NB4 (cell line): ENCODE results near the gene NPAS3.

ENCODE experiments used
- DNase-seq: peaks from one replicate; pipeline ENCODE4 v3.0.0; 2010; ENCODE audit warnings: low read depth
- H3K4me3 ChIP-seq: one replicate; pipeline ENCODE4 v1.5.1; 2011; ENCODE audit warnings: mild to moderate bottlenecking, low read depth, low read length, moderate library complexity
- CTCF ChIP-seq: IDR thresholded peaks from one replicate; pipeline ENCODE4 v1.5.1; 2012; ENCODE audit warnings: low read depth, low read length
- MAX ChIP-seq: IDR thresholded peaks from 2 replicates; pipeline ENCODE4 v1.6.1; 2011; ENCODE audit warnings: low read depth, low read length
- MYC ChIP-seq: IDR thresholded peaks from 2 replicates; pipeline ENCODE4 v1.6.1; 2011; ENCODE audit warnings: low read depth, low read length
- POLR2A ChIP-seq: IDR thresholded peaks from 2 replicates; pipeline ENCODE4 v1.6.1; 2011; ENCODE audit warnings: mild to moderate bottlenecking; ENCODE audit not compliant: insufficient read length; ENCODE audit errors: extremely low read depth

NPAS3 gene

GRCh38 chr14:32978691-32979255 lies 40.1 kb downstream of the NPAS3 start:
- TF ChIP-seq POLR2A (no peak), MAX (no peak), MYC (no peak), CTCF (no peak)
- no peak for DNase-seq
- H3K4me3 ChIP-seq: no peak overlapping the region

GRCh38 chr14:32980178-32980901 lies 41.7 kb downstream of the NPAS3 start:
- no peak for TF ChIP-seq POLR2A
- no peak for TF ChIP-seq MYC
- TF ChIP-seq CTCF: no peak
- TF ChIP-seq MAX: no peak
- no peak for DNase-seq

GRCh38 chr14:32980902-32981501 lies 42.3 kb downstream of the NPAS3 start:
- H3K4me3 ChIP-seq: no peak overlapping the region
- no peak for DNase-seq
- TF ChIP-seq MAX (no peak), CTCF (no peak), MYC (no peak)

More at GRCh38 chr14:32980178-32980901, 41.7 kb downstream of the NPAS3 start:
- no peak overlapping the region for H3K4me3 ChIP-seq

GRCh38 chr14:32984241-32984930 lies 45.7 kb downstream of the NPAS3 start:
- TF ChIP-seq MYC (no peak), MAX (no peak), POLR2A (no peak), CTCF (no peak)
- no peak for DNase-seq
- H3K4me3 ChIP-seq: no peak overlapping the region

GRCh38 chr14:32985866-32986265 lies 47.2 kb downstream of the NPAS3 start:
- TF ChIP-seq CTCF (no peak), POLR2A (no peak), MAX (no peak), MYC (no peak)
- DNase-seq: no peak
- H3K4me3 ChIP-seq: no peak overlapping the region
